ENCODE results near the gene TRIM63. TPM values are rescaled to one million over a fixed set of nuclear protein-coding genes. Genes with fewer than 3 reads are reported as not detected.
"Not testable (repeated sequence)": the region's sequence is repeated elsewhere in the genome, so short reads cannot be mapped to it uniquely, and the experiment has no call there.

TRIM63 gene
- polyA plus RNA-seq, 3 donors, result 0.86 to 1.5 (median 1.1) TPM

DNA sequence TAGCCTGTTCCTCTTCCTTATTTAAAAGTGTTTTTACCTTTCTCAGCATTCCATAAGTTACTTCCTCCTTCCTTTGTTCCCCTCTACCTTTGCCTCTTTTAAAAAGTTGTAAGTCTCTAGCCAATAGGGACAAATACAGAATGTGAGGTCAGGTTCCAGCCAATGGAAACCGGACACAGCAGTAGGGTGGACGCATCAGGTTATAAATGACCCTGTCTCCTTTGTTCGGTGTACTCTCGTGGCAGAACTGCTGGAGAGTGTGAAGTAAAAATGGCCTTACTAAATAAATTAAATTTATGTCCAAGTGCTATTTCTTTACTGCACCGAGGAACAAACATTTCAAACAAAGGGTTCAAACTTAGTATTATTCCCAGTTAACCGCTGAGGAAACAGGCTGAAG, 26.1 kb upstream of the TRIM63 start:
- not testable (repeated sequence) for DNase-seq (ENCODE audit: extremely low read depth in 1 of 11, low read depth in 9 of 11, low spot score in 4 of 11)

DNA sequence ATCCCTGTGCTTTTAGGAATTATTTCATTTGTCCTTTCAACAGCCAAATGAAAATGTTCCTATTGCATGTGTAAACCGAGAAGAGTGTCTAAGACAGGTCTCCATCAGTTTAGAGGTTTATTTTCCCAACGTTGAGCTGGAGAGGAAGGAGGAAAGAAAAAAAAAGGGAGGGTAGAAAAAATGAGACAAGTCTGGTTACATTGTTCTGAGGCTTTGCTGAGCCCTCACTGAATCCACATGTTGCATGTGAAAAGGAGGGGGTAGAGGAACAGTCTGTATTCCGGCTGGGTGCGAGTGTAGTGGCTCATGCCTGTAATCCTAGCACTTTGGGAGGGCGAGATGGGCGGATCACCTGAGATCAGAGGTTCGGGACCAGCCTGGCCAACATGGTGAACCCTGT, 25.0 kb upstream of the TRIM63 start:
- no peak for DNase-seq (ENCODE audit: extremely low read depth in 1 of 11, low read depth in 9 of 11, low spot score in 4 of 11)

DNA sequence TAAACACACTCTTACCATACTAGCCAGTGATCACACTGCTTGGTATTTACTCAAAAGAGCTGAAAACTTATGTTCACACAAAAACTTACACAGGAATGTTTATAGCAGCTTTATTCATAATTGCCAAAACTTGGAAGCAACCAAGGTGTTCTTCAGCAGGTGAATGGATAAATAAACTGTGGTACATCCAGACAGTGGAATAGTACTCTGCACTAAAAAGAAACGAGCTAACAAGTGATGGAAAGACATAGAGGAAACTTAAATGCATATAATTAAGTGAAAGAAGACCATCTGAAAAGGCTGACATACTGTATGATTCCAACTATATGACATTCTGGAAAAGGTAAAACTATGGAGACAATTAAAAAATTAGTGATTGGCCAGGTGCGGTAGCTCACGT, 23.5 kb upstream of the TRIM63 start:
- no peak for DNase-seq (ENCODE audit: extremely low read depth in 1 of 11, low read depth in 9 of 11, low spot score in 4 of 11)

DNA sequence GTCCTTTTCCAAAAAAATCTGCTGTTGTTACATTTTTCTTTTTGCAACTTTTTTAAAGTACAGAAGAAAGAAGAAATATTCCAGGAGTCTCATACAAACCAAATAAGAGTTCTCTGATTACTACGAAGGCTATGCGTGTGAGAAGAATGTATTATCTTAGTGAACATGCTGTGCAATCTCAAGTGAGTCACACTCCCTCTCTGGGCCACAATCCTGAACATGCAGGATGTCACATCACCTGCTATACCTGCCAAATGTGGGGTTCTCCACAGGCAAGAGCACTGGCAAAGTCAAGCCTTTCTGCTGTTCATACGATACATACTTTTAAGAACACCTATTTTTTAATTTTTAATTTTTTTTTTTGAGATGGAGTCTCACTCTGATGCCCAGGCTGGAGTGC, 21.7 kb upstream of the TRIM63 start:
- no peak for DNase-seq (ENCODE audit: extremely low read depth in 1 of 11, low read depth in 9 of 11, low spot score in 4 of 11)

DNA sequence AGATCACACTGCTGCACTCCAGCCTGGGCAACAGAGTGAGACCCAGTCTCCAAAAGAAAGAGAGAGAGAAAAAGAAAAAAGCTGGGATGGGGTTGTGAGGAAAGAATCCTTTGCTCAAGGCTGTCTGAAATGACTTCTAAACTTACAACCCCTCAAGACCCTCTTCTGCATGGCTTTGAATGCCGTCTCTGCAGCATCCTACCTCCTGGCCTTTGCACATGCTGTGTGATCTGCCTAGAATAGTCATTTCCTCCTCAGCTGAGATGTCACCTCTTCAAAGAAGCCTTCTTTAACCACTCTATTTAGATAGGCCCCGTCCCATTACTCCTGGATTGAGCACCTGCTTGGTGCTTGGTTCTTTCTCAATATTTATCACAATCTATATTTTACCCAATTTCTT, 17.4 kb upstream of the TRIM63 start:
- no peak for DNase-seq (ENCODE audit: extremely low read depth in 1 of 11, low read depth in 9 of 11, low spot score in 4 of 11)

DNA sequence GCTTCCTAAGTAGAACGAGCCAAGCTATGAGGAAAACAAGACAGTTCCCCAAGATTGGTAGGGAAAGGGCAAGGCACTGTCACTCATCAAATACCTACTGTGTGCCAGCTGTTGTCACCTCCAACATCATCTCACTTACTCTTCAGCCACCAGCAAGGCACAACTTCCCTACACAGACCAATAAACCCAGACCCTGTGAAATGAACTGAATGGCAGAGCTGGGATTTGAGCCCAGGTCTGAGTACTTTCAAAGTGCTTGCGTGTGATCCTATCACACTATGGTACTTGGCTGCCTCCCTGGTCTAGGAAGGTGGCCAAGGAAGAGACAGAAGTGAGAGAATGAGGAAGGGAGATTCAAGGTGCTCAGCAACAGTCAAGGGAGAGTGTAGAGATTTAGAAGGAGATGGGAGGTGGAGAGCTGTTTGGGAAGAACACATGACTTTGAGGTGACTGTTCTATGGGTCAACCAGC, 16.7 kb upstream of the TRIM63 start:
- no peak for DNase-seq (ENCODE audit: extremely low read depth in 1 of 11, low read depth in 9 of 11, low spot score in 4 of 11)

DNA sequence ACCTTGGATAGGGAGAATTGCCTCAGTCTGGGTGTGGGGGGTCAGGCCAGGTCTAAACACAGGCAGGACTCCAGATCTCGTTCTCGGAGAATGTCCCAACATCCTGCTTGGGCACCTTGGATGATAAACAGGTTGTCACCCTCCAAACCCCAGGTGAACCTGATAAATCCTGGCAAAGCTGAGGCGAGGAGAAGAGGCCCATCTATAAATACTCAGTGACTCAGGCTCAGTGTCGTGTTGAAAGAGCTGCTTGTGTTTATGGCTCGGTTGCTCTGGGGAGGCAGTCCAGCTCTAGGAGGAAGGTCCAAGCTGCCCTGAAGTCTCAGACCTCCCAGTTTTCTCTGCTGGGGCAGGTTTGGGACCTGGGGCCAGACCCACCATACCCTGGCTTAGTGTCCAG, 15.8 kb upstream of the TRIM63 start:
- DNase-seq (ENCODE audit: extremely low read depth in 1 of 11, low read depth in 9 of 11, low spot score in 4 of 11), result no peak

DNA sequence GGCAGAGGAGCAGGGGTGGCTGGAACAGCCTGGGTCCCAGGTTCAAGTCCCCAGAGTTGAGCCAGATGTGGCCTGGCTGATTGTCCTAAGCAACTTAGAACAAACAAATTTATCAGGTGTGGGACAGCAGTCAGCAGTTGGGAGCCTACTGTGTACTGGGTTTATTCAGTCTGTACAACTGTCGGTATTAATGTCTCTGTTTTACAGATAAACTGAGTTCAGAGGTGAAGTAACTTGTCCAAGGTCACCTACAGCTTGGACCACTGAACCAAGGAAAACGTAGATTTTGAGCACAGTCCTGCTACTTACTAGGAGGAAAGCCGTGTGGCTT, 14.6 kb upstream of the TRIM63 start:
- DNase-seq (ENCODE audit: extremely low read depth in 1 of 11, low read depth in 9 of 11, low spot score in 4 of 11), result no peak

DNA sequence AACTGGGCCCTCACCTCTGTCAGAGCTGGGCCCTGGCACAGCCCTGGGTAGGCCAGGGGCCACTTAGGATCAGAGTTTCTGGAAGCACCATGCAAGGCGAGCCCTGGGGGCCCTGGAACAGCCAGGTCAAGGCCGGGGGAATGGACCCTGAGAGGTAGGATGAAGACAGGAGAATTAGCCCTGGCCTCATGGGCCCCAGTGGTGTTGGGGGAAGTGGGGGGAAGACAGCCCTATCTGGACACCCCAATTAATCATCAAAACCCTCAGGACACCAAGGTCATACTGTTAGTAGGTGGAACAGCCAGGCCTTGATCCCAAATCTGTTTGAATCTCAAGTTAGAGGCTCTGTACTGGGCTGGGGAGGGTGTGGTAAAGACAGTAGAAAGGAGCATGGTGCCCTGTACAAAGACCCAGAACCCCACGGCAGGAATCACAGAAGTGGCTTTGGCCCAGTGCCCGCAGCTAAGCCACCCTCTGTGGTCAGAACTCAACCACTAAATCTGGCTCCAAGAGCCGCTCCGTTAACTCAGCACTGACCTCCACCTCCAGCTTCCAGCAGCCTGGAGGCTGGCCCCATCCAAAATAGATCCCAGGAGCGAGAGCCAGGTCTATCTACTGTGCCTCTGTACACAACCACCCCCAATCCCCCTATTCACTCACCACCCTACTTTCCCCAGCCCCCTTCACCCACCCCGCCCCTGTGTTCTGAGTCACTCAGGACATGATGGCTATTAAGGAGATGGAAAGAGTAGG, 14.0 kb upstream of the TRIM63 start:
- DNase-seq (ENCODE audit: extremely low read depth in 1 of 11, low read depth in 9 of 11, low spot score in 4 of 11), result no peak

DNA sequence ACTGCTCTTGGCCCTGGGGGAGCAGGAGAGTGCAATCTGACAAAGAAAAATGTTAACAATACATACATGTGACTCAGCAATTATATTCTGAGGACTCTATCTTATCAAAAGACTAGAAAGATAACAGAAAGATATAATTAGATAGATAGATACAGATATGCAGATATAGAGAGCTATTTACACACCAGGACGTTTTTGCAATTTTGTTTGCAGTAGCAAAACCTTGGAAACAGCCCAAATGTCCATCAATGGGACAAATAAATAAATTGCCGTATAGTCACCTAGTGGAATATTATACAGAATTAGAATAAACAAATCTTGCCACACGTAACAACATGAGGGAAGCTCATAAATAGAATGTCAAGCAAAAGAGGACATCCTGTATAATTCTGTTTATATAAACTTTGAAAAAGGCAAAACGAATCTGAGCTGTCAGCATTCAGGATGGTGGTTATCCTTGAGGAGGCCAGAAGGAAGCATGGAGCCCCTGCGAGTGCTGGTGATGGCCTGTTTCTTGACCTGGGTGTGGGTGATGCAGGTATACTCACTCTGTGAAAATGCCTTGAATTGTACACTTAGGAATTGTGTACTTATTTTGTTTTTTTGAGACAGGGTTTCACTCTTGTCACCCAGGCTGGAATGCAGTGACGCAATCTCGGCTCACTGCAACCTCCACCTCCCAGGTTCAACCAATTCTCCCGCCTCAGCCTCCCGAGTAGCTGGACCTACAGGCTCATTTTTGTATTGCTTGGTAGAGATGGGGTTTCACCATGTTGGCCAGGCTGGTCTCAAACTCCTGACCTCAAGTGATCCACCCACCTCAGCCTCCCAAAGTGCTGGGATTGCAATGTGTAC, 12.8 kb upstream of the TRIM63 start:
- no peak for DNase-seq (ENCODE audit: extremely low read depth in 1 of 11, low read depth in 9 of 11, low spot score in 4 of 11)

DNA sequence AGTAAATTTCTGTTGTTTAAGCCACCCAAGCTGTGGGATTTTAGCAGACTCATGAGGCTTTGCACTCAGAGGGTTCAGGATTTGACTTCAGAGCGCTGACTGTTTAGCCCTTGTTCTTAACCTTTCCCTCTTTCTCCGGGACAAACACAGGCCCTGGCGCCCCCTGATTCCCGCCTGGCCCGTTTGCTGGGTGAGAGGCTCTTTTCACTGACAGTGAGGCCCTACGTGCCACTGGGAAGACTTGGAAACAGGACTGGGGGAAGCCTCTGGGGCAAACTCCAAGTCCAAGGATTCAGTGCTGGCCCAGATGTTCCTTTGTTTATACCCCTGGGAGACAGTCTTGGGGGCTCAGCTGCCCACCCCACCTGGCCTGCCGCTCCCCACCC, 11.7 kb upstream of the TRIM63 start:
- DNase-seq (ENCODE audit: extremely low read depth in 1 of 11, low read depth in 9 of 11, low spot score in 4 of 11), result no peak

DNA sequence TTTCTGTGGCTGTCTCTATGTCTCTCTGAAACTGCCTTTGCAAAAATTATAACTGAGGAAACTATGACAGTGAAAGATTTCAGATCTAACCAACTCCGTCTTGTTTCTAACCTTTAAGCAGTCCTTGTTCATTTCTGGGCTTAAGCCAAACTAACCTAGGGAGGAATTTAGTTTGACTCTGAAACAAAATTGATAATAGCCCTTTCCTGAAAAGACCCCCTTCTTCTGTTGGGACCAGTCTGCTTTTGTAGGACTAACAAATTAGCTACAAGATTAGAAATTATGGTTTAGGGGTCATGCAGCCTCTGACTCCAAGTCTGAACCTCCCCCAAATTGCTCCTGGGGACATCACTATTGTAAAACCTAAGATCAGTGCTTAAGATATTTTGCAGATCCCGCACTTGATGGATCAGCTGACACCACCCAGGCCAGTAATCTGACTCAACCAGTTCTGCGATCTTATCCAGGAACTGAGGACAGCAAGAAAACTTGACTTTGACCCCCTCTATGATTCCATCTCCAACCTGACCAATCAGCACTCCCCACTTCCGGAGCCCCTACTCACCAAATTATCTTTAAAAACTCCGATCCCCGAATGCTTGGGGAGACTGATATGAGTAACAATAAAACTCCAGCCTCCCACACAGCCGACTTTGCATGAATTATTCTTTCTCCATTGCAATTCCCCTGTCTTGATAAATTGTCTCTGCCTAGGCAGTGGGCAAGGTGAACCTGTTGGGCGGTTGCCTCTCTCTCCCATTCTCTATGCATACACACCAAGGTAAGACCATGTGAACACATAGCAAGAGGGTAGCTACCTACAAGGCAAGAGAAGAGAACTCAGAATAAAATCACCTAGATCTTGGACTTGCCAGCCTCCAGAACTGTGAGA, 11.1 kb upstream of the TRIM63 start:
- no peak for DNase-seq (ENCODE audit: extremely low read depth in 1 of 11, low read depth in 9 of 11, low spot score in 4 of 11)

DNA sequence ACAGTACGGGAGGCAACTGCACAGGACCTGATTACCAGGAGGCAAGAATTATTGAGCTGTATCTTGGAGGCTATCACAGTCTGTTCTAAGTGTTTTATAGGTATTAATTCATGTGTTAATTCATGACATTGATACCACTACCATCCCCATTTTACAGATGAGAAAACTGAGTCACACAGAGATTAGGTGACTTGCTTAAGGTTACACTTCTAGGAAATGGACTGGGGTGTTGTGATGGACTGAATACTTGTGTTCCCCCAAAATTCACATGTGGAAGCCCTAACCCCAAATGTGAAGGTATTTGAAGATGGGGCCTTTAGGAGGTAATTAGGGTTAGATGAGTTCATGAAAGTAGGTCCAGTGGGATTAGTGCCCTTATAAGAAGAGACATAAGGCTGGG, 10.1 kb upstream of the TRIM63 start:
- no peak for DNase-seq (ENCODE audit: extremely low read depth in 1 of 11, low read depth in 9 of 11, low spot score in 4 of 11)

DNA sequence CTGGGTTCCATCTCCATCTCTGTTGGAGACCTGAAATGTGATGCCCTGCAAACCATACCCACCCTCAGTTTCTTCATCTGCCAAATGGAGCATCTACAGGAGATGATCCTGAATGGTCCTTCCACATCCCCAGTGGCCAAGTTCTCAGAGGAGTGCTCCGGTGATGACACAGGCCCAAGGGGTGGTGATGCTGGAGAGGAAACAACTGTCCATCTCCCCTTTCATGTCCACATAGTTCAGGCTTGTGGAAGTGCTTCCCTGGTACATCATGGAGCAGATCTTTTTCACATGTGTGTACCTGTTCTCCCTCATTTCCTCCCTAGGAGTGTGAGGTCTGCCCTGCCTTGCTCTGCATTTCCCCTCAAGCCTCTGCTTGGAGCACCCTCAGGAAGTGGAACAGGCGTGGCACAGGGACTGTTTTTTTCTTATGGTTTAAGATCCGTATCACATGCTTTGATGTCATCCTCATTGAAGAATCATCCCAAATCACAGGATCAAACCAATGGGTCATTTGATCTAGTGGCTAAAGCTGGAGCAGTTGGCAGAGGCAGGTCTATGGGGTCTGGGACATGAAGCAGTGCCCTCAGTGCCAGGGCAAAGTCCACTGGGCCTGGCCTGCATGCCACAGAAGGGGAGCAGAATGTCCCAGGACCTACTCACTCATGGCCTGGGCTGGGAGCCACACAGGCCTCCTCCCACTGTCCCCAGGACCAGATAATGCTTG, 8.2 kb upstream of the TRIM63 start:
- no peak for DNase-seq (ENCODE audit: extremely low read depth in 1 of 11, low read depth in 9 of 11, low spot score in 4 of 11)

DNA sequence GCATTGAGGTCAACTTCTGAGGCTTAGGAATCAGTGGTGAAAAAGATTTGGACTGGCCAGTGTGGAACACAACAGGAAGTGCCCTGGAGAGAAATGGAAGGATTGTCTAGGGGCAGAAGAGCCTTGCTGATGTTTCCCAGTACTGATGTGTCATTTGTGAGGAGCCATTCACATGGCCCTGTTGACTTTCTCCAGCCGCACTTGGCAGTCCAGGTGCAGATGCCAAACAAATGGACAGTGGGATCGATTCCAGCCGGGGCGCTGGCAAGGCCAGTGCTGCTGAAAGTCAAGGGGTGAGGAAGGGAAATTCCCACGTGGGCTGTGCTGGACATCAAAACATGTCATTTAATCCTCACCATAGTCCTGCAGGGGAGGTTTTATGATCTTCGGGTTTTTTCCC, 4.9 kb upstream of the TRIM63 start:
- no peak for DNase-seq (ENCODE audit: extremely low read depth in 1 of 11, low read depth in 9 of 11, low spot score in 4 of 11)

DNA sequence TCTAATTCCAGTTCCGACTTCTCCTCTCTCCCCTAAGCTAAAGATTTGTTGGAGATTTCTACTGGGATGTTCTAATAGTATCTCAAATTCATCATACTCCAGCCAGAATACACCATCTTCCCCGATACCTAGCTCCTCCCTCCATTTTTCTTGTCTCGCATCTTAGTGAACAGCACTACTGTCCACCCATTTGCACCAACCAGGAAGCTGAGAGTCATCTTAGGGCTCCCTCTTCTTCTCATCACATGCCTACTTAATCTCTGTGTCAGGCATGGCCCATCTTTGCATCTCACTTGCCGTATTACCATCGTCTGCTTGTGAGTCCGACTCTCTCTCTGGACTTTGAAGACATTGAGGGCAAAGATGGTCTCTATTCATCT, 3.5 kb upstream of the TRIM63 start:
- DNase-seq (ENCODE audit: extremely low read depth in 1 of 11, low read depth in 9 of 11, low spot score in 4 of 11), result no peak

DNA sequence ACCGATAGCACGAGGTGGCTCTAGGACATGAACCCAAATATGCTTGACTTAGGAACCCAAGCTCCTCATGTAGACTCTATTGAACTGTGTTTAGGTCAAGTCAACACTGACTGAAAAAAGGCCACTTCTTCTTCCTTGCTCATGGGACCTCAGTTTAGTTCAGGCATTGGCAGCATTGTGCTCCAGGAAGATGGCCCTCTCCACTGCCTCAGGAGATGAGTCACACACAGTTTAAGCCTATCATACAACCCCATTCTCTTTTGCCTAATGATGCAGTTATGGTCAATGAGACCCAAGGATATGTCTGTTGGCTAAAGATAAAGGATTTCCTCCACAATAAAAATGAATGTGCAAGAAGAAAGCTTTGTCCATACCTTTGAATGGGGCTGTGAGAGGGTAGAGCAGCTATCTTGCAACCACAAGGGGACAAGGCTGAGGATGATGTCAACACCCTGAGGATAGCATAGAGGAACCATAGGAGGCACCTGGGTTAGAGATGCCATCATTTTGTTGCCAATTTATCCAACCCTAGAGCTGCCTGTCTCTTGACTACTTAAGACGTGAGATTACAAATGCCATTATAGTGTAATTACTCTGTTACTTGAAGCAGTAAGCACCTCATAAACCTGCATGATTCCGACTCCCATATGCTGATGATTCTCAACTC, 3.0 kb upstream of the TRIM63 start:
- no peak for DNase-seq (ENCODE audit: extremely low read depth in 1 of 11, low read depth in 9 of 11, low spot score in 4 of 11)

DNA sequence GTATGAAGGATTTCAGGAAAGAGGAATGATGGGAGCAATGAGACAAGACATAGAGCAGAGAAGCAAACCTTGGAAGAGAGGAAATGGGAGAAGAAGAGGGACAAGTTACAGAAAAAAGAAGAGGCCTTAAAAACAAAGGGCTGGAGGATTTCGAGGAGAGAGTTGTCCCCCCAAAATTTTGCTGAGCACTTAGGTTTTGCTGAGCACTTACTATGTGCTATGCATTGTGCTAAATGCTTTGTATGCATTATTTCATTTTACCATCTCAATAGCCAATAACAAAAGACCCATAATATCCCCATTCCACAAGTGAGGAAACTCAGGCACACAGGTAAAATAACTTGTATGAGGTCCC, 2.5 kb upstream of the TRIM63 start:
- no peak for DNase-seq (ENCODE audit: extremely low read depth in 1 of 11, low read depth in 9 of 11, low spot score in 4 of 11)

DNA sequence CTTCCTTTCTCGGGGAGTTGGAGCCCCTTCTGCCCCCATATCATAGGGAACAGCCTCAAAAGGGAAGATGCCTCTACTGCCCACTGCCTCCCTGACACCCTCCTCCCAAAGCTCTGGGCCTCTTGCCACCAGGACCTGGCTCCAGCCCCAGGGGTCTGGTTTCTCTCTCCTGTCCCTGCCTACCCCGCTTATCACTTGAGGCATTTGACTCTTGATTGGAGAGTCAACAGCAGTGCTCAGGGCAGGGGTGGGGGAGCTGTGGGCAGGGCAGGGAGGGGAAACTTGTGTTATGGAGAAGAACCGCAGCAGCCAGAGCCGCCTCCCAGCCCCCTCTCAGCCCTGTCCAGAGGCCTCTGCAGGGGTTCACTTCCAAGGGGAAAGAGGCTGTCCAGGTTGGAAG, 573 bp downstream of the TRIM63 start:
- no peak for DNase-seq (ENCODE audit: extremely low read depth in 1 of 11, low read depth in 9 of 11, low spot score in 4 of 11)
